Hepatocyte (in vitro differentiated cells): ENCODE measurements around the gene GATAD2A. TPM values are rescaled to one million over a fixed set of nuclear protein-coding genes. Genes with fewer than 3 reads are reported as not detected.

ENCODE experiments used
- DNase-seq: peaks from one replicate; pipeline ENCODE4 v3.0.0-alpha.2; 2016; ENCODE audit warnings: low spot score
- H2AFZ ChIP-seq: fragments of 200-600 bp; sonication (generic); 2 replicates; pipeline ENCODE4 v1.6.0; 2016; ENCODE audit warnings: antibody characterized with exemption, mild to moderate bottlenecking
- H3K27ac ChIP-seq: fragments of 200-600 bp; sonication (generic); 2 replicates; pipeline ENCODE4 v1.5.1; 2016; ENCODE audit warnings: mild to moderate bottlenecking
- H3K27me3 ChIP-seq: fragments of 200-600 bp; sonication (generic); 2 replicates; pipeline ENCODE4 v1.6.1; 2016
- H3K36me3 ChIP-seq: fragments of 200-600 bp; sonication (generic); replicated peaks from 2 replicates; pipeline ENCODE4 v1.5.1; 2016; ENCODE audit warnings: low read depth; ENCODE audit not compliant: insufficient read depth
- H3K4me1 ChIP-seq: fragments of 200-600 bp; sonication (generic); 2 replicates; pipeline ENCODE4 v1.5.1; 2016; ENCODE audit warnings: mild to moderate bottlenecking, moderate library complexity; ENCODE audit not compliant: insufficient read depth
- H3K4me2 ChIP-seq: fragments of 200-600 bp; sonication (generic); 2 replicates; pipeline ENCODE4 v1.6.0; 2016
- H3K4me3 ChIP-seq: fragments of 200-600 bp; sonication (generic); 2 replicates; pipeline ENCODE4 v1.5.1; 2016; ENCODE audit warnings: mild to moderate bottlenecking
- H3K79me2 ChIP-seq: fragments of 200-600 bp; sonication (generic); 2 replicates; pipeline ENCODE4 v1.6.0; 2017; ENCODE audit warnings: mild to moderate bottlenecking
- H3K9me2 ChIP-seq: fragments of 200-600 bp; sonication (generic); replicated peaks from 2 replicates; pipeline ENCODE4 v1.6.0; 2017; ENCODE audit warnings: mild to moderate bottlenecking; ENCODE audit not compliant: insufficient read depth
- H3K9me3 ChIP-seq: fragments of 200-600 bp; sonication (generic); 2 replicates; pipeline ENCODE4 v1.5.1; 2016; ENCODE audit warnings: low read depth, mild to moderate bottlenecking
- H4K20me1 ChIP-seq: fragments of 200-600 bp; sonication (generic); 2 replicates; pipeline ENCODE4 v1.6.0; 2016; ENCODE audit warnings: mild to moderate bottlenecking; ENCODE audit not compliant: insufficient read depth, poor library complexity, severe bottlenecking
- EZH2 ChIP-seq: fragments of 200-600 bp; sonication (generic); IDR thresholded peaks from 2 replicates; pipeline ENCODE4 v1.6.1; 2016; ENCODE audit warnings: antibody characterized with exemption, mild to moderate bottlenecking, borderline replicate concordance
- EZH2phosphoT487 ChIP-seq: fragments of 200-600 bp; sonication (generic); IDR thresholded peaks from one replicate; pipeline ENCODE4 v1.6.1; 2018; ENCODE audit warnings: antibody characterized with exemption, mild to moderate bottlenecking, low read depth, moderate library complexity; ENCODE audit not compliant: unreplicated experiment, severe bottlenecking
- whole genome bisulfite sequencing: methylation state at CpG from one replicate; pipeline ENCODE4 v1.1.6; 2016; ENCODE audit warnings: low lambda C conversion rate; ENCODE audit errors: missing lambda C conversion rate; 5-methylcytosine and 5-hydroxymethylcytosine counted together
- polyA plus RNA-seq: library from polyadenylated mRNA; unstranded; fragments of >200 nt; fragmentation: Nextera tagmentation; extraction: Ambion mirVana; gene quantifications from 2 replicates; pipeline ENCODE4 v1.2.1, GENCODE V29; 2016
- total RNA-seq: library from RNA; depleted of rRNA; stranded (reverse); fragments of >200 nt; gene quantifications from 2 replicates; pipeline ENCODE4 v1.2.3, GENCODE V29; 2014
- TF ChIP-seq, protein P1 (sequence below): fragments of 200-600 bp; sonication (generic); IDR thresholded peaks from 2 replicates; pipeline ENCODE4 v1.5.1; 2016; ENCODE audit warnings: antibody characterized with exemption, mild to moderate bottlenecking; ENCODE audit not compliant: poor library complexity

The GATAD2A gene
- total and polyA plus RNA-seq, 2 experiments from 2014 or later = 35.3 to 35.7 TPM

DNA sequence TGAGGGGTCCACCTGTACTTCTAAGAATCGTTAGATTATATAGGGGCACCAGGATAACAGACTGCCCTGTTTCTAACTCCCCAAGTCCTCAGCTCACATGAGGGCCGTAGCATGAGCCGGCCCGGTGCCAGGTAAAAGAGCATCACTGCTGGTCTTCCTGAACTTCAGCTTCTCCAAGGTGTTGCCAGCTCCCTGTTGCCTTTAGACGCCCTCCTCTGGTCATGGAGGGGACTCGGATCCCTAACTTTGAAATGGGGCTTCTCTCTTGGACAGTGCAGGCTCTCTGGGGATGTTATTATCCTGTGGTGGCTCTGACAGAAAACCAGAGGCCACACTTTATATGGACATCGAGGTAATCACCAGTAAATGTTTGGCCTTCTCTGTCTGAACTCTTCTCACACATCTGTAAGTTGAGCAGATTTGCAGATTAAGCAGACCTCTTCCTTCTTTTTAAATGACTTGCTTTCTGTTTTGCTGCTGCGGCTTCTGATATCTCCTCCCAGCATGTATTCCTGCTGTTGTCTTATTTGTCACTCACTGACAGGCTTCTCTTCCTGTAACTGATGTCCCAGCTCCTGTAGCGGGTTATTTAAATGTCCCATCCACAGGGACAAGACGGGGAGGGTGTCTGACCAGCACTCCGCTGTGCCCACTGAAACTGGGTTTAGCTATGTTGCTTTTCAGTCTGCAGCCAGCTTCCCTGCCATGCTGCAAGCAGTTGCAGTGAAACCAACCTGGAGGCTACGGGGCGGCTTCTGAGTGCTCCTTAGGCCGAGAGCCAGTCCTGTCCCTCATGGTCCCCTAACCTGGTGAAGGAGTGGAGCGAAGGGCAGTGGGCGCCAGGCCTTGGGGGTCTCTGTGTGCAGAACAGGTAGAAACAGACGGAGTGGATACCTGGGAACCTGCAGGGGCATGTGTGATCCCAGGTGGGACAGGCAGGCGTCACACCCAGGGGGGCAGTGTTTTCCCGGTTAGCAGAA is 70.7 kb downstream of the GATAD2A start:
- Histone ChIP-seq H3K27ac (no peak overlapping the region), H3K36me3 (no peaks in the 10 kb centered on the region), H3K79me2 (peaks cover 77% of the 10 kb centered on the region)

DNA sequence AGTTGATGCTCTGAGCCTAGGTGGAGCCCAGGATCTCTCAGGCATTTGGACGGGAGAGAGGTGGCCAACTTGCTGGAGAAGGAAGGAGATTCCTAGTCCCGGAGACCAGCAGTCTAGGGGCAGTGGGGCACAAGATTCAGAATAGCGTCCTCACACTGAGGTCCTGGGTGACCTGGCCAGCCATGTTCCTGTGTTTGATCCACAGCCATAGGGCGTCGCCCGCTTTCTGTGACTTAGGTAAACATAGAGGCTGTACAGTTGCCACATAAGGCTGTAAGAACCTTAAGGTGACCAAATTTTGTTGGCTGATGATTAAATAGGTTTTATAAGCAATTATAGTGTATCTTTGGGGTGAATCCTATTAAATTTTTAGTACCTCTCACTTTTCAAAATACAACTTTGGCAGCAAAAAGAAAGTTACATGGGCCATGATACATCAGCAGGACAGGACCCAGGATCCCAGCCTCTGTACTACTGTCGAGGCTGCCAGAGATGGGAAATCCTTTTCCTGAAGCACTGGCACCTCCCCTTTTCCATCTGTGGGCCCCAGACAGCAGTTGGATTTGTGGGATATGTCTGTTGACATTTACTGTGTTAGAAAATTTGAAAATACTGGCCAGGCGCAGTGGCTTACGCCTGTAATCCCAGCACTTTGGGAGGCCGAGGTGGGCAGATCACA is 72.4 kb downstream of the GATAD2A start:
- Histone ChIP-seq H3K4me2 (no peak overlapping the region), H2AFZ (no peak overlapping the region), H3K4me3 (no peak overlapping the region), H3K4me1 (peaks cover 14% of the 10 kb centered on the region), H3K79me2 (peaks cover 81% of the 10 kb centered on the region), H3K36me3 (no peaks in the 10 kb centered on the region), H3K27ac (no peak overlapping the region), H4K20me1 (peaks cover 2% of the 10 kb centered on the region), H3K9me2 (no peaks in the 10 kb centered on the region), H3K27me3 (no peaks in the 10 kb centered on the region), H3K9me3 (no peaks in the 10 kb centered on the region)
- no peak for DNase-seq
- WGBS = 88% methylated on average over 10 of the region's 10 CpGs
- TF ChIP-seq, protein P1, sequence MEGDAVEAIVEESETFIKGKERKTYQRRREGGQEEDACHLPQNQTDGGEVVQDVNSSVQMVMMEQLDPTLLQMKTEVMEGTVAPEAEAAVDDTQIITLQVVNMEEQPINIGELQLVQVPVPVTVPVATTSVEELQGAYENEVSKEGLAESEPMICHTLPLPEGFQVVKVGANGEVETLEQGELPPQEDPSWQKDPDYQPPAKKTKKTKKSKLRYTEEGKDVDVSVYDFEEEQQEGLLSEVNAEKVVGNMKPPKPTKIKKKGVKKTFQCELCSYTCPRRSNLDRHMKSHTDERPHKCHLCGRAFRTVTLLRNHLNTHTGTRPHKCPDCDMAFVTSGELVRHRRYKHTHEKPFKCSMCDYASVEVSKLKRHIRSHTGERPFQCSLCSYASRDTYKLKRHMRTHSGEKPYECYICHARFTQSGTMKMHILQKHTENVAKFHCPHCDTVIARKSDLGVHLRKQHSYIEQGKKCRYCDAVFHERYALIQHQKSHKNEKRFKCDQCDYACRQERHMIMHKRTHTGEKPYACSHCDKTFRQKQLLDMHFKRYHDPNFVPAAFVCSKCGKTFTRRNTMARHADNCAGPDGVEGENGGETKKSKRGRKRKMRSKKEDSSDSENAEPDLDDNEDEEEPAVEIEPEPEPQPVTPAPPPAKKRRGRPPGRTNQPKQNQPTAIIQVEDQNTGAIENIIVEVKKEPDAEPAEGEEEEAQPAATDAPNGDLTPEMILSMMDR = no peak
- TF ChIP-seq EZH2phosphoT487 (no peak), EZH2 (no peak)

More for the DNA sequence above, 70.7 kb downstream of the GATAD2A start:
- no peak for DNase-seq
- Histone ChIP-seq H3K9me3 (no peaks in the 10 kb centered on the region), H3K4me2 (no peak overlapping the region), H3K4me1 (peaks cover 8% of the 10 kb centered on the region), H2AFZ (no peak overlapping the region), H3K27me3 (no peaks in the 10 kb centered on the region), H3K9me2 (no peaks in the 10 kb centered on the region), H4K20me1 (peaks cover 2% of the 10 kb centered on the region), H3K4me3 (no peak overlapping the region)
- WGBS = 81% methylated on average over 19 of the region's 19 CpGs
- TF ChIP-seq, protein P1 = peak; percentile 37
- no peak for TF ChIP-seq EZH2phosphoT487
- TF ChIP-seq EZH2 = no peak

- Histone ChIP-seq H3K4me1 (peaks cover 31% of the 10 kb centered on the region), H3K4me2 (no peak overlapping the region), H2AFZ (no peak overlapping the region), H4K20me1 (no peaks in the 10 kb centered on the region), H3K27me3 (no peaks in the 10 kb centered on the region), H3K9me3 (no peaks in the 10 kb centered on the region), H3K36me3 (no peaks in the 10 kb centered on the region), H3K9me2 (no peaks in the 10 kb centered on the region), H3K27ac (no peak overlapping the region), H3K4me3 (no peak overlapping the region), H3K79me2 (peaks cover 85% of the 10 kb centered on the region)
- no peak for DNase-seq
- TF ChIP-seq EZH2 (no peak), EZH2phosphoT487 (no peak)
- TF ChIP-seq, protein P1 = no peak
- 92% methylated on average over 5 of the region's 5 CpGs for WGBS
Observed at GRCh38 chr19:19480688-19481087, 75.2 kb downstream of the GATAD2A start.
